H1 (cell line): ENCODE measurements around the gene DIAPH1. TPM values are rescaled to one million over a fixed set of nuclear protein-coding genes. Genes with fewer than 3 reads are reported as not detected.

Experiments used
- ASH2L ChIP-seq: fragments of 200-600, 300-600 bp; sonication (generic); IDR thresholded peaks from one replicate; pipeline ENCODE4 v1.7.1; 2017; ENCODE audit warnings: low read length
- ATF3 ChIP-seq: IDR thresholded peaks from 2 replicates; pipeline ENCODE4 v1.6.1; 2011; ENCODE audit warnings: low read depth, mild to moderate bottlenecking, low read length; ENCODE audit not compliant: insufficient read depth
- HDAC6 ChIP-seq: IDR thresholded peaks from one replicate; pipeline ENCODE4 v1.7.1; 2012; ENCODE audit warnings: low read depth, mild to moderate bottlenecking, inconsistent platforms, low read length, moderate library complexity
- KDM1A ChIP-seq: fragments of 200-600, 300-600 bp; sonication (generic); IDR thresholded peaks from 2 replicates; pipeline ENCODE4 v1.7.1; 2016; ENCODE audit warnings: mild to moderate bottlenecking, low read length, borderline replicate concordance
- PHF8 ChIP-seq: fragments of 200-600 bp; sonication (generic); conservative IDR thresholded peaks from 2 replicates; pipeline ENCODE4 v1.7.1; 2012; ENCODE audit warnings: low read depth, mild to moderate bottlenecking, inconsistent platforms, low read length, moderate library complexity
- SIRT6 ChIP-seq: IDR thresholded peaks from one replicate; pipeline ENCODE4 v1.7.1; 2012; ENCODE audit warnings: low read length, inconsistent platforms
- polyA plus RNA-seq, 7 experiments: library from polyadenylated mRNA; depleted of rRNA in 3 of 7; stranded (reverse) in 5 of 7; unstranded in 2 of 7; fragments of >200 nt in 5 of 7; fragments of 200-250 nt in 2 of 7; gene quantifications; 1 replicate in 5 of 7; 2 replicates in 1 of 7; 4 replicates in 1 of 7; pipeline versions ENCODE4 v1.2.1 to v1.2.3, GENCODE V29; 2011 to 2013; ENCODE audit warnings: missing spikeins in 2 of 7, mixed read lengths in 2 of 7
- total RNA-seq: library from RNA; stranded (reverse); fragmentation: NEBNext Ultra II Directional; extraction: Animal tissue kit (Norgen Biotek cat#: 25700); gene quantifications from 2 replicates; pipeline ENCODE4 v1.2.1, GENCODE V29; 2021

Gene DIAPH1
- total and polyA plus RNA-seq, 2 of the 8 experiments (the other 6 are each of a cell fraction or from before 2014, with no cell fraction given), result 61.2 to 114 TPM

- TF ChIP-seq SIRT6 (no peak), ASH2L (no peak), ATF3 (no peak), PHF8 (no peak), HDAC6 (no peak), KDM1A (no peak)
- TF ChIP-seq, all 59 proteins: peak for 0
Measured at GRCh38 chr5:141609044-141609443, 9.8 kb downstream of the DIAPH1 start (continued).
